DMS79 treated with DMSO at 0.1 percent for 48 hours (cell line): ENCODE results near the gene S100PBP.
"Not testable (repeated sequence)": the region's sequence is repeated elsewhere in the genome, so short reads cannot be mapped to it uniquely, and the experiment has no call there.

ENCODE experiments used
- DNase-seq: peaks from one replicate; lab custom pipeline; 2025; lab: John Stamatoyannopoulos, UW

The S100PBP gene

GRCh38 chr1:32786856-32787255 lies 30.6 kb upstream of the S100PBP start:
- DNase-seq, result no peak

GRCh38 chr1:32789356-32789755 lies 28.1 kb upstream of the S100PBP start:
- not testable (repeated sequence) for DNase-seq

- no peak for DNase-seq
Measured at GRCh38 chr1:32791881-32792280, 25.6 kb upstream of the S100PBP start.

GRCh38 chr1:32795763-32796162 lies 21.7 kb upstream of the S100PBP start:
- not testable (repeated sequence) for DNase-seq

GRCh38 chr1:32797456-32797855 lies 20.0 kb upstream of the S100PBP start:
- DNase-seq, result no peak

- no peak for DNase-seq
Measured at GRCh38 chr1:32798191-32798590, 19.3 kb upstream of the S100PBP start.

- no peak for DNase-seq
Measured at GRCh38 chr1:32798679-32799416, 18.6 kb upstream of the S100PBP start.

GRCh38 chr1:32801096-32801715 lies 16.2 kb upstream of the S100PBP start:
- no peak for DNase-seq

GRCh38 chr1:32804460-32804859 lies 13.0 kb upstream of the S100PBP start:
- DNase-seq, result not testable (repeated sequence)

GRCh38 chr1:32806290-32806689 lies 11.2 kb upstream of the S100PBP start:
- DNase-seq, result peak; percentile 85

GRCh38 chr1:32806910-32807523 lies 10.4 kb upstream of the S100PBP start:
- DNase-seq, result peak; percentile 34

GRCh38 chr1:32808580-32808979 lies 8.9 kb upstream of the S100PBP start:
- DNase-seq, result no peak

GRCh38 chr1:32810358-32810757 lies 7.1 kb upstream of the S100PBP start:
- DNase-seq, result no peak

- DNase-seq, result no peak
Measured at GRCh38 chr1:32811265-32811664, 6.2 kb upstream of the S100PBP start.

- no peak for DNase-seq
Measured at GRCh38 chr1:32811917-32812316, 5.5 kb upstream of the S100PBP start.

- DNase-seq, result no peak
Measured at GRCh38 chr1:32813941-32814739, 3.3 kb upstream of the S100PBP start.

GRCh38 chr1:32816676-32817158 lies 736 bp upstream of the S100PBP start:
- peak; percentile 50 for DNase-seq

- peak; percentile 88 for DNase-seq
Measured at GRCh38 chr1:32817815-32818786, 648 bp downstream of the S100PBP start.

GRCh38 chr1:32818804-32819541 lies 1.5 kb downstream of the S100PBP start:
- DNase-seq, result peak; percentile 56

- DNase-seq, result no peak
Measured at GRCh38 chr1:32825181-32825580, 7.7 kb downstream of the S100PBP start.
